ENCODE measurements around the gene SOST. TPM values are rescaled to one million over a fixed set of nuclear protein-coding genes. Genes with fewer than 3 reads are reported as not detected.

SOST gene
- total and polyA plus RNA-seq, 7 donors, result not detected

DNA sequence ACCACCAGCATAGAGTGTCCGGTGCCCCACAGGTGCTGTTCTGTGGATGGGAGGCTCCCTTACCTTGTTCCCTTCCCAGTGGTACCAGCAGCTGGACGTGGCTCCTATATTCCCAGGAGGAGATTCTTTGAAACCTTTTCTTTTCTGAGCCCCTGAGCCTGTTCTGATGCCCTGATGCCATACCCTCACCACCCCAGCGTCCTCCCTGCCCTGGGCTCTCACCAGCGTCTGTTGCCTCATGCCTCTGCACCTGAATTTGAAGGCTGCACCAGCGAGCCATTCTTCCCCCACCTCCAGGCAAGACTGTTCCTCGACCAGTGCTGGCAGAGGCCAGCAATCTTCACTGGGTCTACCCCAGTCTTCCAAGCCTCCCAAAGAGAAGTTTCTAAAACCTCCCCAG lies 505 bp downstream of the SOST start:
- intact Hi-C loops (cut with DNase I), result no loop called here
- 63 to 84% methylated on average over 6 of the region's 6 CpGs for WGBS, 2 donors
- H3K4me3 ChIP-seq, result no peak overlapping the region
- no peaks in the 10 kb centered on the region for H3K36me3 ChIP-seq
- H3K4me1 ChIP-seq, result peaks cover 0 to 14% (median 12%) of the 10 kb centered on the region in 4 donors
- H3K27me3 ChIP-seq, result peaks cover 10 to 37% (median 29%) of the 10 kb centered on the region in 3 donors
- no peaks in the 10 kb centered on the region for H3K9me3 ChIP-seq
- no peak for DNase-seq
- TF ChIP-seq, protein P1, sequence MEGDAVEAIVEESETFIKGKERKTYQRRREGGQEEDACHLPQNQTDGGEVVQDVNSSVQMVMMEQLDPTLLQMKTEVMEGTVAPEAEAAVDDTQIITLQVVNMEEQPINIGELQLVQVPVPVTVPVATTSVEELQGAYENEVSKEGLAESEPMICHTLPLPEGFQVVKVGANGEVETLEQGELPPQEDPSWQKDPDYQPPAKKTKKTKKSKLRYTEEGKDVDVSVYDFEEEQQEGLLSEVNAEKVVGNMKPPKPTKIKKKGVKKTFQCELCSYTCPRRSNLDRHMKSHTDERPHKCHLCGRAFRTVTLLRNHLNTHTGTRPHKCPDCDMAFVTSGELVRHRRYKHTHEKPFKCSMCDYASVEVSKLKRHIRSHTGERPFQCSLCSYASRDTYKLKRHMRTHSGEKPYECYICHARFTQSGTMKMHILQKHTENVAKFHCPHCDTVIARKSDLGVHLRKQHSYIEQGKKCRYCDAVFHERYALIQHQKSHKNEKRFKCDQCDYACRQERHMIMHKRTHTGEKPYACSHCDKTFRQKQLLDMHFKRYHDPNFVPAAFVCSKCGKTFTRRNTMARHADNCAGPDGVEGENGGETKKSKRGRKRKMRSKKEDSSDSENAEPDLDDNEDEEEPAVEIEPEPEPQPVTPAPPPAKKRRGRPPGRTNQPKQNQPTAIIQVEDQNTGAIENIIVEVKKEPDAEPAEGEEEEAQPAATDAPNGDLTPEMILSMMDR (IDR thresholded peaks at IDR 0.05), result no peak
- TF ChIP-seq POLR2AphosphoS5 (IDR thresholded peaks at IDR 0.05) (no peak), POLR2A (IDR thresholded peaks at IDR 0.05) (no peak), EP300 (IDR thresholded peaks at IDR 0.05) (no peak)
- H3K27ac ChIP-seq, result no peak overlapping the region

DNA sequence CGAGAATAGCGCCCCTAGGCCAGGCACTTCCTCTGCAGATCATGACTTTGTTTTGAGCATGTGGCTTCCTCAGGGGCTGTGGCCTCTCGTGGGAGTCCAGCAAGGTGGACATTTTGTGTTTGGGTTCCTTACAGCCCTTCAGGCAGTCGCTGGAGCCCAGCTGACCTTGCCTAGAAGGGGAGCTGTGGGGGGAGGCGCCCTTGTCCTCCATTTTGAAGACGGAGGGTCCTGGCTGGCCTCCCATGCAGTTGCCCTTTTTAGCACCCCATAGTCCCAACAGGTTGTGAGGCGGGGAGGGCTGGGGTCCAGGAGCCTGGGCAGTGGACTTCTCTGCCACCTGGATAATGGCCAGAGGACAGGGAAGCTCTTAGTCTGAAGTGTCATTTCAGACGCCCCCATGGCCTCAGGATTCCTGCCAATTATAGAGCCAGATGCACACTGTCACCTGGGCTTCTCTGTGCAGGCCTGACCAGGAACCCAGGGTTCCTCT lies 1.4 kb downstream of the SOST start:
- WGBS, 2 donors, result 76 to 83% methylated on average over 8 of the region's 8 CpGs
- peak; percentile 56 for DNase-seq
- H3K4me1 ChIP-seq, result peaks cover 0 to 14% (median 12%) of the 10 kb centered on the region in 4 donors
- no peaks in the 10 kb centered on the region for H3K9me3 ChIP-seq
- no peak overlapping the region for H3K27ac ChIP-seq
- peaks cover 10 to 37% (median 29%) of the 10 kb centered on the region in 3 donors for H3K27me3 ChIP-seq
- no peak for TF ChIP-seq EP300 (IDR thresholded peaks at IDR 0.05)
- no peak for TF ChIP-seq POLR2AphosphoS5 (IDR thresholded peaks at IDR 0.05)
- no peak for TF ChIP-seq POLR2A (IDR thresholded peaks at IDR 0.05)
- TF ChIP-seq, protein P1 (IDR thresholded peaks at IDR 0.05), result no peak
- intact Hi-C loops (cut with DNase I), result no loop called here
- no peaks in the 10 kb centered on the region for H3K36me3 ChIP-seq
- H3K4me3 ChIP-seq, result no peak overlapping the region

DNA sequence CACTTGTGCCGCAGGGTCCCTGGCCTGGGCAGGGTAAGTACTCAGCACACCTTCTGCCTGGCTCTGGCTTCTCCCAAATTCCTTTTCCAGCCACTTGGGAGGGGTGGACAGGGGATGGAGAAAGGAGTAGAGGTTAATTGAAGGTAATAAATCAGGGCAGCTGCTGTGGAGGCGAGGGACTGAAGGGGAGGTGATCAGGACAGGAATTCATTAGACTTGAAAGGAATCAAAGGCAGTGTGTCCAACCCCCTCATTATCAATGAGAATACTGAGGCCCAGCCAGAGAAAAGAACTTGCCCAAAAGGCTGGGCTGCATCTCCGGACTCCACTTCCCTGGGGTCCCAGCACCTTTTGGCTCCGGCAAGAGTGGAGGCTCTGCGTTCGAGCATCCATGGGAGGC lies 2.4 kb downstream of the SOST start:
- no peaks in the 10 kb centered on the region for H3K9me3 ChIP-seq
- H3K4me1 ChIP-seq, result peaks cover 0 to 14% (median 12%) of the 10 kb centered on the region in 4 donors
- TF ChIP-seq EP300 (IDR thresholded peaks at IDR 0.05) (no peak), POLR2A (IDR thresholded peaks at IDR 0.05) (no peak), POLR2AphosphoS5 (IDR thresholded peaks at IDR 0.05) (no peak)
- TF ChIP-seq, protein P1 (IDR thresholded peaks at IDR 0.05), result no peak
- no peak overlapping the region for H3K4me3 ChIP-seq
- DNase-seq, result no peak
- WGBS, 2 donors, result 77 to 91% methylated on average over 6 of the region's 6 CpGs
- intact Hi-C loops (cut with DNase I), result no loop called here
- H3K27ac ChIP-seq, result no peak overlapping the region
- no peaks in the 10 kb centered on the region for H3K36me3 ChIP-seq
- peaks cover 10 to 37% (median 29%) of the 10 kb centered on the region in 3 donors for H3K27me3 ChIP-seq

DNA sequence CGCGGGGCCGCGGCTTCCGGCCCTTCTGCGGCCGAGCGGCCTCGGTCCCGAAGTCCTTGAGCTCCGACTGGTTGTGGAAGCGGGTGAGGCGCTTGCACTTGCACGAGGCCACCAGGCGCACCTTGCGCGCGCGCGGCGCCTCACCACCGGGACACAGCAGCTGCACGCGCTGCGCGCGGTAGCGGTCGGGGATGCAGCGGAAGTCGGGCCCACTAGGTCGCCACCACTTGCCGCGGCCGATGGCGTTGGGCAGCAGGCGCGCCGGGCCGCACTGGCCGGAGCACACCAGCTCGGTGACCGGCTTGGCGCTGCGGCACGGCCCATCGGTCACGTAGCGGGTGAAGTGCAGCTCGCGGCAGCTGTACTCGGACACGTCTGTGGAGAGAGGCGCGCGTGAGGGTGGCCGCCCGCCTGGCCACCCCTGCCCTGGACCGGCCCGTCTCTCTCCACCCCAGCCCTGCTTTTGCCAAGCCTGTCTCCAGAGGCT lies 3.2 kb downstream of the SOST start:
- Histone ChIP-seq H3K27me3 (peaks cover 10 to 37% (median 29%) of the 10 kb centered on the region in 3 donors), H3K9me3 (no peaks in the 10 kb centered on the region), H3K4me1 (peaks cover 0 to 10% (median 8%) of the 10 kb centered on the region in 4 donors), H3K36me3 (no peaks in the 10 kb centered on the region), H3K27ac (no peak overlapping the region), H3K4me3 (peak overlapping the region in 1 of 4 donors; percentile 22)
- peak; percentile 52 for DNase-seq
- TF ChIP-seq POLR2AphosphoS5 (IDR thresholded peaks at IDR 0.05) (no peak), EP300 (IDR thresholded peaks at IDR 0.05) (no peak), POLR2A (IDR thresholded peaks at IDR 0.05) (no peak)
- TF ChIP-seq, protein P1 (IDR thresholded peaks at IDR 0.05), result no peak
- WGBS, 2 donors, result 5 to 6% methylated on average over 60 of the region's 60 CpGs
- intact Hi-C loops (cut with DNase I), result no loop called here

DNA sequence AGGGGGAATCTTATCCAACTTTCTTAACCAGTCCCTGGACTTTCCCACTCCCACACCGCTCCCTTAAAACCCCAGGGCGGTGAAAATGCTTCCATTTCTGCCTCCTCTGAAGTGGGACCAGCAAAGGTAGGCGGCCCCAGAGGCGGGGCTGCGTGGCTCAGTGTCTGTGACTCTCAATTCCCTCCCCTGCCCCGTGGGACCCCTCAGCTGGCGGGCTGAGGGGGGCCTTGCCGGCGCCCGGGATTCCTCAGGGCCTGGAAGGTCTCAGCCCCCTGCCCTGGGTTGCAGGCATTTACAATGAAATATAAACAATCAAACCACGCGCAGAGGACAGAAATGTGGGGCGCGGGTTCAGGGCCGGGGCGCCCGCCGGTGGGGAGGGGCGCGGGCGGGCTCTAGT lies 3.6 kb downstream of the SOST start:
- Histone ChIP-seq H3K9me3 (no peaks in the 10 kb centered on the region), H3K27me3 (peaks cover 10 to 37% (median 29%) of the 10 kb centered on the region in 3 donors), H3K4me1 (peaks cover 0 to 10% (median 8%) of the 10 kb centered on the region in 4 donors), H3K4me3 (peak overlapping the region in 1 of 4 donors; percentile 22), H3K27ac (no peak overlapping the region), H3K36me3 (no peaks in the 10 kb centered on the region)
- intact Hi-C loops (cut with DNase I), result no loop called here
- WGBS, 2 donors, result 20 to 28% methylated on average over 21 of the region's 21 CpGs
- peak; percentile 46 for DNase-seq
- no peak for TF ChIP-seq EP300 (IDR thresholded peaks at IDR 0.05)
- no peak for TF ChIP-seq POLR2AphosphoS5 (IDR thresholded peaks at IDR 0.05)
- TF ChIP-seq POLR2A (IDR thresholded peaks at IDR 0.05), result no peak
- TF ChIP-seq, protein P1 (IDR thresholded peaks at IDR 0.05), result no peak
